SU-DHL-6 (cell line): ENCODE measurements around the gene EPHB1.

ENCODE experiments used
- EZH2phosphoT487 ChIP-seq: fragments of 200-600 bp; sonication (generic), shearing (Covaris generic); conservative IDR thresholded peaks from 2 replicates; pipeline ENCODE4 v1.6.1; 2018; ENCODE audit warnings: mild to moderate bottlenecking, antibody characterized with exemption, low read length, moderate library complexity, mixed read lengths
- TF ChIP-seq, protein P1 (sequence below): fragments of 200-600 bp; sonication (generic); IDR thresholded peaks from one replicate; pipeline ENCODE4 v1.5.1; 2017; ENCODE audit warnings: antibody characterized with exemption, mild to moderate bottlenecking, low read length, moderate library complexity; ENCODE audit not compliant: insufficient read depth, poor library complexity, severe bottlenecking

DNA sequence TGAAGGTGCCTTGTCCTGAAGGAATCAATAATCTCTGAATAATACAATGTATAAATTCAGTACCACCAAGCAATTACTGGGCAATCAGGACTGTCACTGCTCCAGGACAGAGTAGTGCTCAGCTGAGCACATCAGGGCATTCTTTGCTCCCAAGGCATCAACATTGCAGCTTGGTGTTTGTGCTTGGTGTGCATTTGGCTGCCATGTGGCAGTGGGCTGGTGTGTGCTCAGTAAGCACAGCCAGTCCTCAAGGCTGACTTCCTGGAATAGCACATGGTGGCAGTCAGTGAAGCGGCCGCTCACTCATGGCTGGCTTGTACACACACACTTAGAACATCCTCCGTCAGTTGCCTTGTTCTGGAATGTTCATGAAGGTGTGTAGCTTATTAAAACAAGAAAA, 217.0 kb downstream of the EPHB1 start:
- TF ChIP-seq, protein P1, sequence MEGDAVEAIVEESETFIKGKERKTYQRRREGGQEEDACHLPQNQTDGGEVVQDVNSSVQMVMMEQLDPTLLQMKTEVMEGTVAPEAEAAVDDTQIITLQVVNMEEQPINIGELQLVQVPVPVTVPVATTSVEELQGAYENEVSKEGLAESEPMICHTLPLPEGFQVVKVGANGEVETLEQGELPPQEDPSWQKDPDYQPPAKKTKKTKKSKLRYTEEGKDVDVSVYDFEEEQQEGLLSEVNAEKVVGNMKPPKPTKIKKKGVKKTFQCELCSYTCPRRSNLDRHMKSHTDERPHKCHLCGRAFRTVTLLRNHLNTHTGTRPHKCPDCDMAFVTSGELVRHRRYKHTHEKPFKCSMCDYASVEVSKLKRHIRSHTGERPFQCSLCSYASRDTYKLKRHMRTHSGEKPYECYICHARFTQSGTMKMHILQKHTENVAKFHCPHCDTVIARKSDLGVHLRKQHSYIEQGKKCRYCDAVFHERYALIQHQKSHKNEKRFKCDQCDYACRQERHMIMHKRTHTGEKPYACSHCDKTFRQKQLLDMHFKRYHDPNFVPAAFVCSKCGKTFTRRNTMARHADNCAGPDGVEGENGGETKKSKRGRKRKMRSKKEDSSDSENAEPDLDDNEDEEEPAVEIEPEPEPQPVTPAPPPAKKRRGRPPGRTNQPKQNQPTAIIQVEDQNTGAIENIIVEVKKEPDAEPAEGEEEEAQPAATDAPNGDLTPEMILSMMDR, result no peak
- no peak for TF ChIP-seq EZH2phosphoT487
